Body of pancreas (tissue), 4 donors: Measurements from ENCODE around the gene NKX1-1. TPM values are rescaled to one million over a fixed set of nuclear protein-coding genes. Genes with fewer than 3 reads are reported as not detected.

Experiments used
- ATAC-seq: fragments of 150-250 bp; one replicate; pipeline ENCODE4 v1.9.1; 2016
- DNase-seq, 4 donors: peaks; one replicate each; pipeline ENCODE4 v3.0.0-alpha.2; 2019
- H3K27ac ChIP-seq, 4 donors: fragments of 200-600 bp; sonication (generic); 1 replicate in 3 of 4; 2 replicates in 1 of 4; pipeline versions ENCODE4 v1.5.1 to v1.6.1; 2016 to 2019; ENCODE audit warnings: mild to moderate bottlenecking in 1 of 4, mixed read lengths in 1 of 4, moderate library complexity in 1 of 4
- H3K27me3 ChIP-seq, 2 donors: fragments of 200-600 bp; sonication (generic); one replicate each; pipeline ENCODE4 v1.6.0; 2016; ENCODE audit warnings: mild to moderate bottlenecking in 1 of 2
- H3K36me3 ChIP-seq, 2 donors: fragments of 200-600 bp; sonication (generic); replicated peaks in 1 of 2; 2 replicates each; pipeline ENCODE4 v1.5.1; 2016; ENCODE audit warnings: low read depth in 2 of 2; ENCODE audit not compliant: insufficient read depth in 1 of 2
- H3K4me1 ChIP-seq: fragments of 200-600 bp; sonication (generic); one replicate; pipeline ENCODE4 v1.6.0; 2016
- H3K4me3 ChIP-seq, 2 donors: fragments of 200-600 bp; sonication (generic); 1 replicate in 1 of 2; 2 replicates in 1 of 2; pipeline ENCODE4 v1.5.1; 2016 to 2019
- H3K9me3 ChIP-seq, 3 donors: fragments of 200-600 bp; sonication (generic); 1 replicate in 2 of 3; 2 replicates in 1 of 3; pipeline ENCODE4 v1.5.1; 2016
- CTCF ChIP-seq, 7 experiments: fragments of 450-650 bp in 4 of 7; fragments of 200-600 bp in 3 of 7; sonication (generic) in 3 of 7; IDR thresholded peaks; one replicate each; pipeline ENCODE4 v1.5.1; 2016 to 2019; ENCODE audit warnings: antibody characterized with exemption in 7 of 7
- POLR2A ChIP-seq, 3 donors: fragments of 450-650 bp; IDR thresholded peaks; one replicate each; pipeline ENCODE4 v1.6.1; 2016; ENCODE audit warnings: antibody characterized with exemption in 3 of 3, mild to moderate bottlenecking in 2 of 3
- WGBS, 2 donors: methylation state at CpG; one replicate each; pipeline ENCODE4 v1.1.5; 2017; 5-methylcytosine and 5-hydroxymethylcytosine counted together
- intact Hi-C: fragments of 100-400 bp; cut with DNase I; formaldehyde crosslinking; loops from one replicate; pipeline ENCODE4 v1.15.1; 2023
- total RNA-seq, 2 donors: library from RNA; depleted of rRNA; stranded (reverse); fragments of >200 nt; gene quantifications; one replicate each; pipeline ENCODE4 v1.1.0, GENCODE V29; 2016

Gene NKX1-1
- total RNA-seq, 2 donors from 2014 or later, result not detected

- intact Hi-C loops, result no loop called here
- Histone ChIP-seq H3K9me3 (peaks cover 0 to 8% (median 0%) of the 10 kb centered on the region in 3 donors), H3K4me3 (no peak overlapping the region), H3K4me1 (peaks cover 31% of the 10 kb centered on the region), H3K27me3 (peaks cover 7 to 34% of the 10 kb centered on the region in 2 donors), H3K27ac (no peak overlapping the region), H3K36me3 (no peaks in the 10 kb centered on the region)
- 70 to 79% methylated on average over 3 to 11 of the region's 11 CpGs for WGBS, 2 donors
- TF ChIP-seq POLR2A (IDR thresholded peaks at IDR 0.05) (no peak), CTCF (IDR thresholded peaks at IDR 0.05) (no peak)
- ATAC-seq, result no peak
- DNase-seq, result peak in 1 of 4 donors; percentile 5
These were observed 5.9 kb downstream of the NKX1-1 start for GRCh38 chr4:1400191-1400805.

- Histone ChIP-seq H3K27me3 (peaks cover 7 to 28% of the 10 kb centered on the region in 2 donors), H3K9me3 (peaks cover 0 to 8% (median 0%) of the 10 kb centered on the region in 3 donors), H3K27ac (no peak overlapping the region), H3K4me1 (peaks cover 25% of the 10 kb centered on the region), H3K4me3 (no peak overlapping the region), H3K36me3 (no peaks in the 10 kb centered on the region)
- TF ChIP-seq CTCF (IDR thresholded peaks at IDR 0.05) (no peak), POLR2A (IDR thresholded peaks at IDR 0.05) (no peak)
- WGBS, 2 donors, result 76 to 78% methylated on average over 8 to 15 of the region's 15 CpGs
- intact Hi-C loops, result no loop called here
- DNase-seq, result peak in 1 of 4 donors; percentile 4
- no peak for ATAC-seq
These were observed 6.6 kb downstream of the NKX1-1 start for GRCh38 chr4:1399508-1400190.

GRCh38 chr4:1398681-1399507, 7.3 kb downstream of the NKX1-1 start:
- ATAC-seq, result no peak

More at GRCh38 chr4:1398681-1399507, 7.3 kb downstream of the NKX1-1 start:
- H3K4me3 ChIP-seq, result no peak overlapping the region
- H3K4me1 ChIP-seq, result peaks cover 17% of the 10 kb centered on the region
- peaks cover 0 to 20% of the 10 kb centered on the region in 2 donors for H3K27me3 ChIP-seq
- DNase-seq, result peak in 2 of 4 donors; percentile 4 to 6
- 85 to 89% methylated on average over 17 to 19 of the region's 22 CpGs for WGBS, 2 donors
- peaks cover 0 to 8% (median 0%) of the 10 kb centered on the region in 3 donors for H3K9me3 ChIP-seq
- intact Hi-C loops, result no loop called here
- H3K36me3 ChIP-seq, result no peaks in the 10 kb centered on the region
- TF ChIP-seq CTCF (IDR thresholded peaks at IDR 0.05) (no peak), POLR2A (IDR thresholded peaks at IDR 0.05) (no peak)
- H3K27ac ChIP-seq, result no peak overlapping the region
